ENCODE results near the gene BCL10. TPM values are rescaled to one million over a fixed set of nuclear protein-coding genes. Genes with fewer than 3 reads are reported as not detected.
A peak's percentile ranks its signal among the peaks of the same experiment; 100 is the strongest.

Gene BCL10
- total RNA-seq, 1 donor from 2014 or later, result 12.3 TPM

DNA sequence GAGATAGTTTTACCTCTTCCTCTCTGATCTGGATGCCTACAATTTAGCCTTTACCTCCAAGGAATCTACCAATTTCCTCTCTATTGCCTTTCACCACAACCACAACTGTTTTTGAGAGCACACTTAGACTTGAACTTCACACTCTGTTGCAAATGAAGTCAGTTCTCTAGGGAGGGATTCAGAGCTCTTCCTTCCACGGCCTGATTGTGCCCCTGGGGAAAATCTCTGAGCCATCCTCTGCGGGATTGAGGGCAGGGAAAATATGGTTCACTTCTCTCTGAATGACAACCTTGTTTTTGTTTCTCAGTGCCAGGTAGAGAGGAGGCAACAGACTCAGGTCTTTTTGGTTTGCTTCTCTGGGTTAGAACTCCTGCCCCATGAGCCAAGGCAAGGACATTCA, 35.4 kb upstream of the BCL10 start:
- no peak for DNase-seq (ENCODE audit: extremely low spot score in 2 of 2)
- intact Hi-C loops (cut with DNase I), result no loop called here
- no peaks in the 10 kb centered on the region for H3K36me3 ChIP-seq
- no peak overlapping the region for H3K27ac ChIP-seq
- H3K27me3 ChIP-seq, result no peaks in the 10 kb centered on the region
- H3K4me1 ChIP-seq, result peaks cover 9% of the 10 kb centered on the region
- H3K9me3 ChIP-seq, result no peaks in the 10 kb centered on the region
- TF ChIP-seq, protein P1, sequence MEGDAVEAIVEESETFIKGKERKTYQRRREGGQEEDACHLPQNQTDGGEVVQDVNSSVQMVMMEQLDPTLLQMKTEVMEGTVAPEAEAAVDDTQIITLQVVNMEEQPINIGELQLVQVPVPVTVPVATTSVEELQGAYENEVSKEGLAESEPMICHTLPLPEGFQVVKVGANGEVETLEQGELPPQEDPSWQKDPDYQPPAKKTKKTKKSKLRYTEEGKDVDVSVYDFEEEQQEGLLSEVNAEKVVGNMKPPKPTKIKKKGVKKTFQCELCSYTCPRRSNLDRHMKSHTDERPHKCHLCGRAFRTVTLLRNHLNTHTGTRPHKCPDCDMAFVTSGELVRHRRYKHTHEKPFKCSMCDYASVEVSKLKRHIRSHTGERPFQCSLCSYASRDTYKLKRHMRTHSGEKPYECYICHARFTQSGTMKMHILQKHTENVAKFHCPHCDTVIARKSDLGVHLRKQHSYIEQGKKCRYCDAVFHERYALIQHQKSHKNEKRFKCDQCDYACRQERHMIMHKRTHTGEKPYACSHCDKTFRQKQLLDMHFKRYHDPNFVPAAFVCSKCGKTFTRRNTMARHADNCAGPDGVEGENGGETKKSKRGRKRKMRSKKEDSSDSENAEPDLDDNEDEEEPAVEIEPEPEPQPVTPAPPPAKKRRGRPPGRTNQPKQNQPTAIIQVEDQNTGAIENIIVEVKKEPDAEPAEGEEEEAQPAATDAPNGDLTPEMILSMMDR (IDR thresholded peaks at IDR 0.05), result no peak
- TF ChIP-seq POLR2A (IDR thresholded peaks at IDR 0.05), result no peak
- no peak for TF ChIP-seq POLR2AphosphoS5 (IDR thresholded peaks at IDR 0.05; ENCODE audit: insufficient read depth in 1 of 2, low read depth in 1 of 2)
- H3K4me3 ChIP-seq, result no peak overlapping the region

DNA sequence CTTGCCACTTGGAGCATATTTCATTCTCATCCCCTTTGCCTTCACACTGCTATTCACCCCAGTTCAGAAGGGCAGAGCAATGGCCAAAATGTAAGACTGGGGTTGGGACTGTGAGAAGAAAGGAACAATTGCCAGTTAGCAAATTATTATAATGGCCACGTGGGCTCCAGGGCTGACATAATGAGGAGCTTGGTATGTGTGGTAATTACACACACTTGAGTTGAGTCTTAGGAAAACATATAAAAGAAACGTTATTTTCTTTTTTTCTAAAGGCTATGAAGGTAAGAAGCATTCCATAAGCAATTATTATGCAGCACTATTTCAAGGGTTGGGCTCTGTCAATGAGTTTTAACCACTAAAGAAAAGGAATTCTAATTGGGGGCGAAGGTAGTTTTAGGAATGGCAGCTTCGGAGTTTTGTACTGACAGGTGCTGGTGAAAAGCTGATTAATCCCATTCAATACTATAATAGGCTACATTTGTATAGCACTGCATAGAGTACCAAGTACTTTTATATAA, 32.5 kb upstream of the BCL10 start:
- Histone ChIP-seq H3K4me1 (no peaks in the 10 kb centered on the region), H3K4me3 (no peak overlapping the region), H3K9me3 (no peaks in the 10 kb centered on the region), H3K27me3 (no peaks in the 10 kb centered on the region), H3K27ac (no peak overlapping the region), H3K36me3 (no peaks in the 10 kb centered on the region)
- TF ChIP-seq, protein P1 (IDR thresholded peaks at IDR 0.05), result no peak
- no peak for TF ChIP-seq POLR2AphosphoS5 (IDR thresholded peaks at IDR 0.05; ENCODE audit: insufficient read depth in 1 of 2, low read depth in 1 of 2)
- TF ChIP-seq POLR2A (IDR thresholded peaks at IDR 0.05), result no peak
- no peak for DNase-seq (ENCODE audit: extremely low spot score in 2 of 2)
- intact Hi-C loops (cut with DNase I), result loop anchor here (2.0 to 5.0 kb wide), 2 partner anchors 193 to 384 kb away; no protein-coding TSS in a partner anchor

DNA sequence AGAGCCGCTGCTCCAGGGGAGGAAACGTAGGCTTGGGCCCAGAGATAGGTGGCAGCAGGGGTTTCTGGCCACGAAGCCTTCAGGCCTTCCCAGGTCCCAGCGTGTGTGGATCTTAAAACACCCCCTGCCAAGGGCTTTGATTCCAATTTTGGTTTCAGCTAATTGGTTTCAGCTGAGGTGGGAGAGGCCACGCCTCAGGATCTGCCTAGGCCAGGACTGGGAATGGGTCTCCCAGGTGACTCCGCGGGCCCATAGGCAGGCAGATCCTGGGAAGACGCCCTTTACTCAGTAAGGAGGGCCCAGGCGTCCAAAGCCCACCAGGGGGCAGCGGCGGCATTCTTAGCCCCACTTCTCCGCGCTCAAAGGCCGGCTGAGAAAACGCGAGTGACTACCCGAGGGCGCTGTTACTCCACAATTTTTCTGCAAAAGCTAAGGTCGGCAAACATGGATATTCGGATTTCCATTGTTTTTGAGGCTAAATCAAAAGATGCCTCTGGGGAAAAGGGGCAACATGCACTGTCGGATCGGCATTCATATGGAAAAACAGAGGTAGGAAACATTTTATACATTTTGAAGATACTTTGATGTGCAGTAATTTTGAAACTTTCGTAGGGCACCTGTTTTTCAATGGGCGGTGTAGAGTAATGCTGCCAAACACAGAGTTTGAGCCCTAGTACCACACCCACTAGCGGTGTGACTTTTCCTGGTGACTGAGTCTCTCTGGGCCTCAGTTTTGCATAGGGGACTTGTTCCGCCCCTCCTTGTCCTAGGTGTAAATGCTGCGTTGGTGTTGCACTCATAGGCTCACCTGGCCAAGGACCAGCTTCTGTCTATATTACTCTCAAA, 31.8 kb upstream of the BCL10 start:
- Histone ChIP-seq H3K36me3 (no peaks in the 10 kb centered on the region), H3K27me3 (no peaks in the 10 kb centered on the region), H3K4me1 (no peaks in the 10 kb centered on the region), H3K27ac (no peak overlapping the region), H3K4me3 (no peak overlapping the region), H3K9me3 (no peaks in the 10 kb centered on the region)
- intact Hi-C loops (cut with DNase I), result loop anchor here (2.0 to 5.0 kb wide), 2 partner anchors 194 to 385 kb away; no protein-coding TSS in a partner anchor
- no peak for DNase-seq (ENCODE audit: extremely low spot score in 2 of 2)
- TF ChIP-seq, protein P1 (IDR thresholded peaks at IDR 0.05), result peak; percentile 80 to 97 (median 97)
- TF ChIP-seq POLR2A (IDR thresholded peaks at IDR 0.05), result no peak
- peak; percentile 24 to 60 for TF ChIP-seq POLR2AphosphoS5 (IDR thresholded peaks at IDR 0.05; ENCODE audit: insufficient read depth in 1 of 2, low read depth in 1 of 2)

DNA sequence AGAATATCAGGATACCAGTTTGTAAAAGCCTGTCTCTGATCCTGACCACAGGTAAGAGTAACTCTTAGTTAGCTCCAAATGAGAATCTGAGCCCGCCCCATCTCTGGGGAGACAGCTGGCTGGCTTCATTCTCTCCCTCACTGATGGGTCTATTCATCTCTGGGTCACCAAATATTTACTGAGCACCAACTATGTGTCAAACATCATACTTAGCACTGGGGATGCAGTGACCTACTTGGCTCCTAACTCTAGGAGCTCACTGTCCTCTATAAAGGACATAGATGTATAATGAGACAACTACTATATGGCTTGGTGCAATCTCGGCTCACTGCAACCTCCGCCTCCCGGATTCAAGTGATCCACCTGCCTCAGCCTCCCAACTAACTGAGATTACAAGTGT, 29.8 kb upstream of the BCL10 start:
- H3K4me1 ChIP-seq, result no peaks in the 10 kb centered on the region
- intact Hi-C loops (cut with DNase I), result loop anchor here (5.0 kb wide), 1 partner anchor 196 kb away; no protein-coding TSS in a partner anchor
- H3K27me3 ChIP-seq, result no peaks in the 10 kb centered on the region
- TF ChIP-seq POLR2AphosphoS5 (IDR thresholded peaks at IDR 0.05; ENCODE audit: insufficient read depth in 1 of 2, low read depth in 1 of 2) (no peak), POLR2A (IDR thresholded peaks at IDR 0.05) (no peak)
- TF ChIP-seq, protein P1 (IDR thresholded peaks at IDR 0.05), result no peak
- H3K27ac ChIP-seq, result no peak overlapping the region
- no peak overlapping the region for H3K4me3 ChIP-seq
- H3K9me3 ChIP-seq, result no peaks in the 10 kb centered on the region
- no peaks in the 10 kb centered on the region for H3K36me3 ChIP-seq
- peak in 1 of 2 donors; percentile 58 for DNase-seq (ENCODE audit: extremely low spot score in 2 of 2)
